ENCODE data around the gene RAB39A.

RAB39A gene

GRCh38 chr11:107963091-107963490, 34.8 kb downstream of the RAB39A start:
- DNase-seq: no peak

GRCh38 chr11:107969219-107969618, 41.0 kb downstream of the RAB39A start:
- no peak for DNase-seq

DNA sequence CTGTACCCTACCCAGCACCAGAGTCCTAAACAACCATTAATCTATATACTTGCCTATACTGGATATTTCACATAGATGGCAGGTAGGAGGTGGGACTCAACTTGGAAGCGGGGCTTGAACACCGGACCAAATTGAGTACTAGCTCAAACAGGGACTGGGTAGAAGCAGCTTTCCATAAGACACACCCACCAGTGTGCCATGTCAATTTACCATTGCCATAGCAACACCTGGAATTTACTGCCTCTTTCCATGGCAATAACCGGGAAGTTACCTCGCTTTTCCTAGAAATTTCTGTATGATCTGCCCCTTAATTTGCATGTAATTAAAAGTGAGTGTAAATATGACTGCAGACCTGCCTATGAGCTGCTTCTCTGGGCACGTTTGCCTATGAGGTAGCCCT, 41.8 kb downstream of the RAB39A start:
- DNase-seq: no peak

GRCh38 chr11:107973641-107974040, 45.4 kb downstream of the RAB39A start:
- DNase-seq: no peak

DNA sequence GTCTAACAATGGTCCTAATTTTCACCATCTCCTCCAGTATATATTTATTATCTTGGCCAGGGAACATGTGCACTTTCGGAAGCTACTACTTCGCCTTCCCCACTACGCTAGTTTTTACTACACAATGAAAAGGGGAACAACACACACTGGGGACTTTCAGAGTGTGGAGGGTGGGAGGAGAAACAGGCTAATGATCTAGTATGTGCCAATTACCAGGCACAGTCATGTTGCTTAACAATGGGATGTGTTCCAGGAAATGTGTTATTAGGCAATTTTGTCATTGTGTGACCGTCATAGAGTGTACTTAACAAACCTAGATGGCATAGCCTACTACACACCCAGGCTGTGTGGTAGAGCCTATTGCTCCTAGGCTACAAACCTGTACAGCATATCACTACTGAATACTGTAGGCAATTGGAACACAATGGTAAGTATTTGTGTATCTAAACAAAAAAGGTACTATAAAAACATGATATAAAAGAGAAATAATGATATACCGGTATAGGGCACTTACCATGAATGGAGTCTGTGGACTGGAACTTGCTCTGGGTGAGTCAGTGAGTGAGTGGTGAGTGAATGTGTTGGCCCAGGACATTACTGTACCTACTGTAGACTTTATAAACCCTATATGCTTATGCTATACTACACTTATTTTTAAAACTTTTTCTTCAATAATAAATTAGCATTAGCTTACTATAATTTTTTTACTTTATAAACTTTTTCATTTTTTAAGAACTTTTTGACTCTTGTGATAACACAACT, 60.3 kb downstream of the RAB39A start:
- peak; percentile 78 for DNase-seq

DNA sequence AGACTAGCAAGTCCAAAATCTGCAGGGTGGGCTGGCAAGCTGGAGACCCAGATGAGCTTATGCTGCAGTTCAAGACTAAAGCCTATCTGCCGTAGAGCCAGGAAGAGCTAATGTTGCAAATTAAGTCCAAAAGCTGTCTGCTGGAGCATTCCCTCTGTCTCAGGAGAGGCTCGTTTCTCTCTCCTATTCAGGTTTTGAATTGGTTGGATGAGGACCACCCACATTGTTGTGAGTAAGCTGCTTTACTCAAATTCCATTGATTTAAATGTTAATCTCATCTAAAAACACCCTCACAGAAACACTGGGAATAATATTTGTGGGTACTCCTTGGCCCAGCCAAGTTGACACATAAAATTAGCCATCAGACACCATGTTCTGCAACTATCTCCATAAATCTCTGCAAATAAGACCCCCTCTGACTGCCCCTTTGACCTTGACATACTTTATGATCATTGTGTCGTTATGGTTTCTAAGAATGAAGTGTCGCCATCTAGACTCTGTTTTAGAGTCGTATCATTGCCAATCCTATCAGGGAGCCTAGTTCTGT, 63.7 kb downstream of the RAB39A start:
- DNase-seq: no peak

DNA sequence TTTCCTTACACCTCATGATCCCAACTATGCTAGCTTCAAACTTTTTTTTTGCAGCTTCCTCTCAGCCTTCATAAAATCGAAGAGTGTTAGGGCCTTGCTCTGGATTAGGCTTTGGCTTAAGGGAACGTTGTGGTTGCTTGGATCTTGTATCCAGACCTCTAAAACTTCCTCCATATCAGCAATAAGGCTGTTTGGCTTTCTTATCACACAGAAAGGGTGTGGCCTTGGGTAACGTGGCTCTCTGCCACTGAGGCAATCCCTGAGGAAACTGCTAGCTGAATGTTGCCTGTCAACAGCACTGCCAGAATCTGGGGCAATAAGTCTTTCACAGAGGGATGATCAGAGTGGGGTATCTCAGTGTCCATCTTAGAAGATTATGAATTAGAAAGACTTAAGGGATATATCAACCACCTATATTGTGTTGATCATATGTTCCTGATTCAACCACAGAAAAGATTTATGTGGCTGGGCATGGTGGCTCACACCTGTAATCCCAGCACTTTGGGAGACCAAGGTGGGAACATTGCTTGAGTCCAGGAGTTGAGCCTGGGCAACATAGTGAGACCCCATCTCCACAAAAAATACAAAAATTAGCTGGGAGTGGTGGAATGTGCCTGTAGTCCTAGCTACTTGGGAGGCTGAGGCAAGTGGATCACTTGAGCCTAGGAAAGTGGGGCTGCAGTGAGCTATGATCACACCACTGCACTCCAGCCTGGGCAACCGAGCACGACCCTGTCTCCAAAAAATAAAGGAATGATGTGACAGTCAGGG, 67.9 kb downstream of the RAB39A start:
- no peak for DNase-seq

DNA sequence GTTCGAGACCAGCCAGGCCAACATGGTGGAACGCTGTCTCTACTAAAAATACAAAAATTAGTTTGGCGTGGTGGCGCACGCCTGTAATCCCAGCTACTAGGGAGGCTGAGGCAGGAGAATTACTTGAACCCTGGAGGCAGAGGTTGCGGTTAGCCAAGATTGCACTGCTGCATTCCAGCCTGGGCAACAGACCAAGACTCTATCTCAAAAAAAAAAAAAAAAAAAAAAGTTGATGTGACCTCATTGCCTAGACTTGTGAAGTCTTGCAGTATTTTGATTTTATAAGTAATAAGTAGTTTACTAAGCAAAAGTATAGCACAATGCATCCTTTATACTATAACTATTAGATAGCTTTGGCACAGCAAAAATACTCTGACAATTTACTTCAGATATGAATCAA, 70.5 kb downstream of the RAB39A start:
- no peak for DNase-seq

GRCh38 chr11:107999759-108000455, 71.7 kb downstream of the RAB39A start:
- DNase-seq: peak; percentile 77

GRCh38 chr11:108002476-108002875, 74.2 kb downstream of the RAB39A start:
- no peak for DNase-seq

- DNase-seq: no peak
These were observed 75.4 kb downstream of the RAB39A start for GRCh38 chr11:108003623-108004022.

DNA sequence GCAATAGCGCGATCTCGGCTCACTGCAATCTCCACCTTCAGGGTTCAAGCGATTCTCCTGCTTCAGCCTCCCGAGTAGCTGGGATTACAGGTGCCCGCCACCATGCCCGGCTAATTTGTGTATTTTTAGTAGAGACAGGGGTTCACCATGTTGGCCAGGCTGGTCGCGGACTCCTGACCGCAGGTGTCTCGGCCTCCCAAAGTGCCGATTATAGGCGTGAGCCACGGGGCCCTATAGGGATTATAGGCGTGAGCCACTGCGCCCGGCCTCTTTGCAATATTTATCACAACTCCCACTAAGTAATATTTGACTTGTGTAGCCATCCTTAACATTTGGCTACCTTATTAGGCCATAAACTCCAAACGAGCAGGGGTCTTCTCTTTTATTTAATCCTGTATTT, 79.6 kb downstream of the RAB39A start:
- DNase-seq: no peak

DNA sequence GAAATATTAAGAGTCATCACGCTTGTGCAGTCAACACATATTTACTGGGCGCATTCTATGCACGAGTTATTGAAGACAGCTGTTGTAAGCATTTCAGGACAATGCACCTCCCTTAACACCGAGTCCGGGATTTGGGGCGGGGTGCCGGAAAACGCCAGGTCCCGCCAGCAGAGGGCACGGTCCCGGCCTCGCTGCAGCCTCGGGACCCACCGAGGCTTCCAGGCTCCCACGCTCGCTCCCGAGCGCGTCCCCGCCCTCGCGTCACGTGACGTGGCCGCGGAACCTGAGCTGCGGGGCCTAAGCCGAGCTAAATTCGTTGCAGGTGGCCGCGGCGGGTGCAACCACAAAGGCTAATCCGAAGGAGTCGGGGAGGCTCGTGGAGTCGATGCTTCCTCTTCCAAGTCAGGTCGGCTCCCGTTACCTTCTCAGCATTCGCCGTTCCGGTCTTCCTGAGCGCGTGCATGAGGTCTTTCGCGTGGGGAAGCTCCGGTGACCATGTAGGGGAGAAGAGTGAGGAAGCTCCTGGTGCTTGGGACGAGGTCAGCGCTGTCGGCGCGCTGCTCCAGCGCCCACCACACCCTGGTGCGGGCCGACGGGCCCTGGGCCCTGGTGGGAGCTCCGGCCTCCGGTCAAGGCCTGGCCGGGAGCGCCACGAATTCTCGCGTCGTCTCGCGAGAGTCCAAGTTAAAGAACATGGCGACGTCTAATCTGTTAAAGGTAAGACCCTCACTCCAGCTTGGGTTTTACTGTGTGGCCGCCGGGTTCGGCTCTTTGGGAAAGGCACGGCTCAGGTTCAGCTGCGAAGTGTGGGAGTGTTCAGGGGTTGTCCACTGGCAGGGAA, 80.6 kb downstream of the RAB39A start, which contains the start of gene CUL5:
TSS of gene CUL5 (plus strand) at position 243 of the 841 bp plus-strand sequence. CDS start at position 694, 451 bp downstream.
- DNase-seq: peak; percentile 95

GRCh38 chr11:108009497-108010370, 81.5 kb downstream of the RAB39A start:
- peak; percentile 53 for DNase-seq

DNA sequence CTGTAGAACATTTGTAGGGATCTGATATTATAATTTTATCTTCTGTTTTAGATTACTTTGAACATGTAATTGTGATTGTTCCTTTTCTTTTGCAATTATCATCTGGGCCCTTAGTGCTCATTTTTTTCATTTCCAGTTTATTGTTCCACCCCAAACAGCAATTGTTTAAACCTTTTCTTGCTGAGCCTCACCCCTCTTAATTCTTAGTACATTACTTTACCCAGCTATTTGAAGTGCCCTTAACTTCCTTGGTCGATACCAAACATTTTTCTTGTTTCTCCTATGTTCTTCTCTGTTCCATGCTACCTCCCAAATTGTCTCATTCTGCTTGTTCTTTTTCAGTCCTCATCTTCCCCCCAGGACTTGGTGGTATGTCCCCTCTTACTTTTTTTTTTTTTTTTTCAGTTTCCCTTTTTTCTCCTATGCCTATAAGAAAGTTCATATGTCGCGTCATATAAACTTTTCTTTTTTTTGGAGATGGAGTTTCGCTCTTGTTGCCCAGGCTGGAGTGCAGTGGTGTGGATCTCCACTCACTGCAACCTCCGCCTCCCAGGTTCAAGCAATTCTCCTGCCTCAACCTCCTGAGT, 84.0 kb downstream of the RAB39A start:
- DNase-seq: no peak

Measured in NCI-H69 (cell line).